Stimulated activated effector memory CD8-positive, alpha-beta T cell treated with anti-CD3 and anti-CD28 coated beads, Interleukin-12 subunit alpha, Interleukin-12 subunit beta, amount 100 ng/mL, for 72 hours (primary cell): ENCODE measurements around the gene ITGA3.

Experiments
- ATAC-seq: fragments of 150-1000 bp; cut with Tn5 transposase; 2 replicates; pipeline ENCODE4 v1.10.0; 2021
- DNase-seq, 2 donors: peaks; one replicate each; pipeline ENCODE4 v3.0.0; 2021 to 2022; ENCODE audit warnings: low spot score in 2 of 2
- H3K27ac Mint-ChIP-seq: one replicate; pipeline ENCODE4 v1.8.0; 2022; ENCODE audit warnings: mild to moderate bottlenecking, mixed read lengths
- H3K36me3 Mint-ChIP-seq: one replicate; pipeline ENCODE4 v1.8.0; 2022; ENCODE audit warnings: mild to moderate bottlenecking, mixed read lengths
- H3K4me1 Mint-ChIP-seq: one replicate; pipeline ENCODE4 v1.8.0; 2022; ENCODE audit warnings: mixed read lengths
- H3K4me3 Mint-ChIP-seq: one replicate; pipeline ENCODE4 v1.8.0; 2022; ENCODE audit warnings: mild to moderate bottlenecking, mixed read lengths
- H3K9me3 Mint-ChIP-seq: one replicate; pipeline ENCODE4 v1.8.0; 2022; ENCODE audit warnings: mixed read lengths

Gene ITGA3

DNA sequence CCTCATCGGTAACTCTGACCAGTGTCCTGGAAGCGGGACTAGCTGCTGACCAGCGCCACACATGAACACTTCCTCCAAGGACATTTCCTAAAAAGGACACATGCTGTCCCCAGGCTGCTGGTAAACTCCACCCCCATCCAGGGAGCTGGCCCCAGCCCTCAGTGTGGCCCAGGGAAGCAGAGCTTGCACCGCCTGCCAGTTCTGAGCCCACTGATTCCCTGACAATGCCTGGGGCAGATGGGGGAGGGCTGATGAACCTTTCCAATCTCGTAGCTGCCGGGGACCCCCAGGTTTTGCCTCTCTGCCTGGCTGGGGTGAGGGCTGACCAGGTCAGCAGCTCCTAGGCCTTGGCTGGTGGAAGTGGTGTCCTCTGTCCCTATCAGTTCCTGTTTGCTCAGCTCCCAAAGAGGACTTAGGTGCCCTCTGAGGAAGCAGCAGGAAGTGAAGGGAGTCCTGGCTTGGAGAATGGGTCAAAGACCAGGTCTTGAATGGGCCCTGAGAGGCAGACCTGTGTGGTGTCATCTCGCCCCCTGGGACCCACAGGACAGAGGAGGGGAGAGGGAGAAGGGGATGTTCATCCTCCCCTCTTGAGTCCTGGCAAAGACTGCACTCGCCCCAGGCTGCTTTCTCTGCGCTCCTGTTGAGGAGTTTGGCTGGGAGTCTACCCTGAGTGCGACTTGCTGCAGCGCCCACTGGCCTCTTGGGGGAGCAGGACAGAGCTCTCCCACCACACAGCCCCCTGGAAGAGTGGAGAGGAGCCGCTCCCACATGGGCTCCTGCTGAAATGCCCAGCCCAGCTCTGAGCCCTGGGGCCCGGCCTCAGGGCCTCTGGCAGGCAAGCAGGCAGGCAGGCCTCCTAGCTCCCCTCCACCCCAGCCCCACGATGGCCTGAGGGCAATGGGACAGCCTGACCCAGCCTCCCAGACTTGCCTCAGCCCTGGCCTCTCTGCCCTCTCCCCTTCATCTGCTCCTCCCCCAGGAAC is 56.1 kb downstream of the ITGA3 start:
- Mint-ChIP-seq H3K4me1 (peaks cover 8% of the 10 kb centered on the region), H3K36me3 (no peaks in the 10 kb centered on the region), H3K27ac (no peak overlapping the region), H3K4me3 (no peak overlapping the region), H3K9me3 (no peaks in the 10 kb centered on the region)
- ATAC-seq (no peak), DNase-seq (no peak)

DNA sequence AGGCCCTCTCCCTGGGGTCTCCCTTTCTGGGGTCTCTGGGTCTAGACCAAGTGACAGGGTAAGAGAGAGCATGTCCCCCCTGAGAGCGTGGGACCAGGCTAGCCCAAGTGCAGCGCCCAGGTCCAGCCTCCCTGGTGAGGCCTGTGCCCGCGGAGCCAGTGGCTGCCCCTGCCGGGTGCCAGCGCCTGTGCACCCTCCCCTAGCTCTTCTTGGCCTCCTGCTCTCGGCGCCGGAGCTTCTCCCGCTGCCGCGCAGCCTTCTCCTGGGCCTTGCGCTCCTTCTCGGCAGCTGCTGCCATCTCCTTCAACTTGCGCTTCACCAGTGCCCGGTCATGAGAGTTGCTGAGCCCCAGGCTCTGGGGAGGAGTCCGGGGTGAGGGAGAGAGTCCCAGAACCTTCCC is 56.8 kb downstream of the ITGA3 start:
- Mint-ChIP-seq H3K27ac (no peak overlapping the region), H3K4me3 (no peak overlapping the region), H3K9me3 (no peaks in the 10 kb centered on the region), H3K4me1 (peaks cover 14% of the 10 kb centered on the region), H3K36me3 (no peaks in the 10 kb centered on the region)
- DNase-seq (no peak), ATAC-seq (no peak)

DNA sequence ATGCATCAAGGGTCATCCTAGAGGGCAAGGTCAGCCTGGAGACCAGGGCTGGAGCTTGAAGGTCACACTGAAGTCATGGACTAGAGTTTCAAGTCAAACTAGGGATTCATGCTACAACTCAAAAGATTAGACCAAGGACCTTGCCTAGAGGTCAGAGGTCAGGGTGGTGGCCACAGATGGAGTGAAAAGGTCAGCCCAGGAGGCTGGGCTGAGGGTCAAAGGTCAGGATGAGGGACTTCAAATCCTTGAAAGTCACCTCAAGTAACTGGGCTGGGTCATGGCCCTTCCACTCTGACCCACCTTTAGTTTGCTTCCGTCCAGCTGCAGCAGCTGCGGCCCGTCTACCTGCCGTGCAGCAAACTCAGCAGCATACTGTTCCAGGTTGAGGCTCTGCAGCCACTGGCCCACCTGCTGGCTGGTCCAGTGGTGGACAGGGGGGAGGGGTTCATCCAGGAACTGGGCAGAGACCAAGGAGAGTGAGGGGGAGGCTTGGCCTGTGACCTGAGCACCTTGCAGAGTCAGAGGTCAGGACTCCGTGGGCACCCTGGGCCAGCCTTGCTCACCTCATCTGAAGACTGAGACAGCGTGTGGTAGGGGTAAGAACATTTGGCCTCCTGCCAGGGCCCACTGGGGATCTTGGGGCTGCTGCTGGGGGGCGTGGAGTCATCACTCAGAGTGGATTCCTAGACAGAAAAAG is 57.9 kb downstream of the ITGA3 start:
- Mint-ChIP-seq H3K36me3 (no peaks in the 10 kb centered on the region), H3K9me3 (no peaks in the 10 kb centered on the region), H3K4me1 (peaks cover 14% of the 10 kb centered on the region), H3K4me3 (no peak overlapping the region), H3K27ac (no peak overlapping the region)
- DNase-seq (no peak), ATAC-seq (no peak)

GRCh38 chr17:50114401-50114800 is 58.5 kb downstream of the ITGA3 start:
- Mint-ChIP-seq H3K36me3 (no peaks in the 10 kb centered on the region), H3K9me3 (no peaks in the 10 kb centered on the region), H3K27ac (no peak overlapping the region), H3K4me1 (peaks cover 14% of the 10 kb centered on the region), H3K4me3 (no peak overlapping the region)
- no peak for DNase-seq
- ATAC-seq, result no peak

- no peaks in the 10 kb centered on the region for H3K36me3 Mint-ChIP-seq
- no peak overlapping the region for H3K27ac Mint-ChIP-seq
- ATAC-seq, result peak; percentile 56
- H3K4me3 Mint-ChIP-seq, result no peak overlapping the region
- peak in 1 of 2 donors; percentile 65 for DNase-seq
- no peaks in the 10 kb centered on the region for H3K9me3 Mint-ChIP-seq
- H3K4me1 Mint-ChIP-seq, result peaks cover 14% of the 10 kb centered on the region
These were observed 59.0 kb downstream of the ITGA3 start for GRCh38 chr17:50114849-50115357.

- no peaks in the 10 kb centered on the region for H3K9me3 Mint-ChIP-seq
- H3K4me3 Mint-ChIP-seq, result no peak overlapping the region
- H3K27ac Mint-ChIP-seq, result no peak overlapping the region
- ATAC-seq (no peak), DNase-seq (no peak)
- H3K4me1 Mint-ChIP-seq, result peaks cover 14% of the 10 kb centered on the region
- no peaks in the 10 kb centered on the region for H3K36me3 Mint-ChIP-seq
These were observed 59.8 kb downstream of the ITGA3 start for GRCh38 chr17:50115756-50116155.

DNA sequence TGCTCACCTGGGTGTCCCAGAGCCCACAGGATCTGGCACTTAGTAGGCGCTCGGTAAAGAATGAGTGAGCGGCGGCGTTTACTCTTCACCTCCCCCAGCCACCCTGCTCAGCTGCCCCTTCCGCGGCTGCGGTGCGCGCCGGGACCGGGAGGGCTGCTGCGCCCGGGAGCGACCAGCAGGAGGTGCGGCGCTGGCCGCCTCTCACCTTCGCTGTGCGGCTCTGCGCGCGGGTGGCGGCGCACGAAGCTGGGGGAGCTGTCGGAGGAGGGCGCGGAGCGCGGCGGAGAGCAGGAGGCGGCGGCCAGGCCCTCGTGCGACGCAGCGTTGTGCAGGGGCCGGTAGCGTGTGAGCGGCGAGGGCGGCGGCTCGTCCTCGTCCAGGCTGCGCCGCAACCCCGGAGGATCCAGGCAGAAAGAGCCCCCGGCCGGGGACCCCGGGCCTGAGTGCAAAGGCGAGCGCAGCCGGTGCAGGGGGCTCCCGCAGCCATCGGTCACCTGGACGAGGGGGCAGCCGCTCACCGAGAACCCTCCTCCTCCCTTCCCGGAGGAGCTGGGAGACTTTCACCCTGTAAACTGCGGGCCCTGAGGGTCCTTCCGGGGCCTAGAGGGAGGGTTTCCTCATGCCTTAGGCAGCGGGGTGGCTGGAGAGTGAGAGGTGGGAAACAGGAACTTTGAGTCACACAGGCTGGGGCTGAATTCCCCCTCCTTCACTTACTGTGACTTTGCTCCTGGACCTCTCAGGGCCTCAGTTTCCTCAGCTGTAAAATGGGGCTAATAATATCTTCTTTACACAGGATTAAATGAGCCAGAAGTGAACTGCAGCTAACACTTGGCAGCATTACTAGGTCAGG is 61.5 kb downstream of the ITGA3 start:
- no peaks in the 10 kb centered on the region for H3K9me3 Mint-ChIP-seq
- DNase-seq, result peak; percentile 31 to 71
- ATAC-seq, result peak; percentile 82
- peaks cover 14% of the 10 kb centered on the region for H3K4me1 Mint-ChIP-seq
- H3K4me3 Mint-ChIP-seq, result peak overlapping the region; percentile 67
- H3K36me3 Mint-ChIP-seq, result no peaks in the 10 kb centered on the region
- H3K27ac Mint-ChIP-seq, result no peak overlapping the region

DNA sequence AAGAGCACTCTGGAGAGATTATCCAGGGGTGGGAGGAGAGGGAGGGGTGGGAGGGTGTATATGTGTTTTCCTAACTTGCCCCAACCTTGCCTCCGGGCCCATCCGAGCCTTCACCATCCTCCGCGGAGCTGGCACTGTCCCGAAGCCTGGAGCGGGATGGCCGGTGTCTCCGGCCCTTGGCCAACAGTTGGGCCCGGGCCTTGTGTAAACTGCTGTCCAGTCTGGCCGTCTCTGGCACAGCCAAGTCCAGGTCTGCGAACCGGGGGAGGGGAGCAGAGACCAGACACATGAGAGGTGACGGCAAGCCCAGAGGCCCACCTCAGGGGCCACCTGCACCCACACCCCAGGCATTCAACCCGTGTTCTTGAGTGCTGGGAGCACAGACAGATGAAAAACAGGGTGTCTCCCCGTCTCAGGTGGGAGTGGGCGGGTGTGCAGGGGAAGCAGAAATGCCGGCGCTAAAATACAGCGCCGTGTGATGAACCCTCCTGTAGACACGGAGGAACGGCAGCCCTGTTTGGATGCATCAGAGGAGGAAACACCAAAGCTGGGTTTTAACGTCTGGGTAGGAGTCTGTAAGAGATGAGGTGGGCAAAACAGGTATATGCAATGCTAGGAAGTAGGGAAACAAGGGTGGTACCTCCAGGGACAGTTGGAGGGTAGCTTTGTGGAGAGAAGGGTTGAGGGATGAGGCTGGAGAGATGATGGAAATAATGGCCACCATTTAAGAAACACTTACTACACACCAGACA is 62.3 kb downstream of the ITGA3 start:
- Mint-ChIP-seq H3K27ac (no peak overlapping the region), H3K4me3 (no peak overlapping the region), H3K36me3 (no peaks in the 10 kb centered on the region), H3K4me1 (peaks cover 14% of the 10 kb centered on the region), H3K9me3 (no peaks in the 10 kb centered on the region)
- ATAC-seq (no peak), DNase-seq (no peak)

DNA sequence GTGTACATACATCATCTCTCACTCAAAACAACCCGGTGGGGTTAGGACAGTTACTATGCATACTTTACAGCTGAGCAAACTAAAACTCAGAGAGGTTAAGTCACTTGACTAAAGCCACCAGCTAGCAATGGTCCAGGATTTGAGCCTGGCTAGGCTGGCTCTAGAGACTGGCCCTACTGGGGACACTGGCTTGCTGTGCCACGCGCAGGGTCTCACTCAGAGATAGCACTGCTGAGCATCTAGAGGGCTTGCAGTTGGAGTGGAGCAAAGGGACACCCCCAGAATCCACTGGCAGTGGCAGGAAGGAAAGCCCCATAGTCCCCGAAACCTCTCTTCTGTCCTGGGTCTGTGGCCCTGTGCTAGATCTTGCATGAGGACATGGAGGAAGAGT is 62.9 kb downstream of the ITGA3 start:
- no peaks in the 10 kb centered on the region for H3K9me3 Mint-ChIP-seq
- ATAC-seq (no peak), DNase-seq (no peak)
- H3K36me3 Mint-ChIP-seq, result no peaks in the 10 kb centered on the region
- H3K27ac Mint-ChIP-seq, result no peak overlapping the region
- no peak overlapping the region for H3K4me3 Mint-ChIP-seq
- H3K4me1 Mint-ChIP-seq, result peaks cover 14% of the 10 kb centered on the region

DNA sequence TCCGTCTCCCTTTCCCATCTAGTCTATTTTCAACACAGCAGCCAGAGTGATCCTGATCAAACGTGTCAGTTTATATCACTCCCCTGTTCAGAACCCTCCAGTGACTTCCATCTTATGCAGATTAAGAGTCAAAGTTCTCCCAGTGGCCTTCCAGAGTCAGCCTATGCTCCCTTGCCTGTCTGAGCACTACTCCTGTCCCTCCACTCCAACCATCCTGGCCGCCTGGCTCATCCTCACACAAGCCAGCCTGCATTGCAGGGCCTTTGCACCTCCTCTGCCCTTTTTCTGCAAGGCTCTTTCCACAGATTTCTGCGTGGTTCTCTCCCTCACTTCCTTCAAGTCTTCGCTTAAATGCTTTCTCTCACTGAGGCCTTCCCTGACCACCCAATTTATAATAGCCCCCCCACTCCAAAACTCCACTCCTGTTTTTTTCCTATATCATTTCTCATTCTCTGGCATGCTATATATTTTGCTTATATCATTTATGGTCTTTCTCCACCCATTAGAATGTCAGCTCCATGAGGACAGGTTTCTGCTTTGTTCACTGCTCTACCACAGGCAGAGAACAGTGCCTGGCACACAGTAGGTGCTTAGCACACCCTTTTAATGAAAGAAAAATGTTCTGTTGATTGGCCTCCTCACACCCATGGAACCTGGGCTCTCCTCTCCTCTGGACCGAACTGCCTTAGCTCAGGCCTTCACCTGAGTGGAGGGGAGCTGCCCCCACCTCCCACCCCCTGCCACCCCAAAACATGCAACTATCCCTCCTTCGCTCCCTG is 64.8 kb downstream of the ITGA3 start:
- Mint-ChIP-seq H3K27ac (no peak overlapping the region), H3K36me3 (no peaks in the 10 kb centered on the region), H3K4me1 (peaks cover 9% of the 10 kb centered on the region), H3K9me3 (no peaks in the 10 kb centered on the region), H3K4me3 (no peak overlapping the region)
- DNase-seq (no peak), ATAC-seq (no peak)

DNA sequence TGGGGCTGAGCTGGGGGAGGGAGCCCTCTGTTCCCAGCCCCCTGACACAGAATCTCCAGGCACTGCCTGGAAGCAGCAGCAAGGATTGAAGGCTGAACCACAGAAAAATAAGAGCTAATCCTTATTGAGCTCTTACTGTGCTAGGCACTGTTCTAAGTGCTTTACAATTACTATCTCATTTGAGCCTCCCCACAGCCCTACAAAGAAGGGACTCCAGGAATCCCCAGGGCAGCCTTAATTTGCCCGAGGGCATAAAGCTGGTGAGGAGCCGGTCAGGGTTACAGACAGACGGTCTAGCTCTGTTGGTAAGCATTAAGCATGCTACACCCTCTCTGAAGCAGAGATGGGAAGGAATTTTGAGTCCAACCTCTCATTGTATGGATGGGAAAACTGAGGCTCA is 67.0 kb downstream of the ITGA3 start:
- H3K4me1 Mint-ChIP-seq, result peaks cover 4% of the 10 kb centered on the region
- ATAC-seq, result no peak
- no peaks in the 10 kb centered on the region for H3K9me3 Mint-ChIP-seq

DNA sequence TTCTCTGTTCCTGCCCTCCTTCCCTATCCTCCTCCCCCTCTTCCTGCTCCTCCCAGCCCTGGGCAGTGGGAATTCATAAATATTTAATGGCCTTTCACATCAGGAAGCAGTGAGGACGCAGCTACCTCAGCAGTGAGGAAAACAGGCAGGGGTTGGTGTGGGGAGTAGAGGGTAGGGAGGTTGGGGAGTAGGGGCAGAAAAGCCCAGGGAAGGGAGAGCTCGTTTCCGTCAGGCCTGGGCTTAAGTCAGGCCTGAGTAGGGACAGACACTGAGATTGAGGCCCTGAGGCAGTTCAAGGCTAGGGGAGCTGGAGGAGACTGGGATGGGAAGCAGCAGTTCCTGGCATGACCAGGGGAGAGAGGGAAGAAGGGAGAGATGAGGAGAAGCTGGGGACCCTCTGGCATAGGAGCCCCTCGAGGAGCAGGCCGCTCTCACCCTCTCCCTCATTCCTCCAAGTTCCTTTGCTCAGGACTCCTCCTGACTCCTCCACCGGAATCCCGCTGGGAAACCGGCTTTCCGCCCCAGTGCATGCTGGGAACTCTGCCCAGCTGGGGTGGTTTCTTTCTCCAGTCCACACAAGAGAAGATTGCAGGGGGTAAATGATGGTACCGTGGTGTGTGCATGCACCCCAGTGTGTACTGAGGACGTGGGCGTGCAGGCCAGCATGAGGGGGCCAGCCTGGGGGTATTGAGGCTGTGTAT is 67.9 kb downstream of the ITGA3 start:
- DNase-seq (no peak), ATAC-seq (no peak)
- H3K4me3 Mint-ChIP-seq, result no peak overlapping the region
- no peak overlapping the region for H3K27ac Mint-ChIP-seq
- peaks cover 13% of the 10 kb centered on the region for H3K4me1 Mint-ChIP-seq
- peaks cover 6% of the 10 kb centered on the region for H3K36me3 Mint-ChIP-seq
- H3K9me3 Mint-ChIP-seq, result no peaks in the 10 kb centered on the region

More for the DNA sequence above, 67.0 kb downstream of the ITGA3 start:
- H3K27ac Mint-ChIP-seq, result no peak overlapping the region
- no peaks in the 10 kb centered on the region for H3K36me3 Mint-ChIP-seq
- DNase-seq, result no peak
- no peak overlapping the region for H3K4me3 Mint-ChIP-seq

- H3K4me1 Mint-ChIP-seq, result peaks cover 17% of the 10 kb centered on the region
- peaks cover 14% of the 10 kb centered on the region for H3K36me3 Mint-ChIP-seq
- ATAC-seq (no peak), DNase-seq (no peak)
- H3K4me3 Mint-ChIP-seq, result no peak overlapping the region
- H3K27ac Mint-ChIP-seq, result no peak overlapping the region
- no peaks in the 10 kb centered on the region for H3K9me3 Mint-ChIP-seq
These were observed 69.6 kb downstream of the ITGA3 start for GRCh38 chr17:50125420-50125997.
